AG09319 (cell line): Measurements from ENCODE around the gene ECSIT.

ENCODE experiments used
- DNase-seq: peaks from one replicate; pipeline ENCODE4 v3.0.0-alpha.2; 2010; ENCODE audit warnings: low read depth; ENCODE audit errors: extremely low read depth
- TF ChIP-seq, protein P1 (sequence below): IDR thresholded peaks from 2 replicates; pipeline ENCODE4 v1.5.1; 2011; ENCODE audit warnings: low read depth, mild to moderate bottlenecking, inconsistent platforms, low read length, moderate library complexity

ECSIT gene

GRCh38 chr19:11505504-11506100 lies 23.3 kb downstream of the ECSIT start, which contains the start of gene ZNF653:
Gene ZNF653, minus strand, starts transcription at chr19:11505839. Its CDS starts 53 bp downstream, at chr19:11505786.
- DNase-seq, result peak; percentile 85
- TF ChIP-seq, protein P1, sequence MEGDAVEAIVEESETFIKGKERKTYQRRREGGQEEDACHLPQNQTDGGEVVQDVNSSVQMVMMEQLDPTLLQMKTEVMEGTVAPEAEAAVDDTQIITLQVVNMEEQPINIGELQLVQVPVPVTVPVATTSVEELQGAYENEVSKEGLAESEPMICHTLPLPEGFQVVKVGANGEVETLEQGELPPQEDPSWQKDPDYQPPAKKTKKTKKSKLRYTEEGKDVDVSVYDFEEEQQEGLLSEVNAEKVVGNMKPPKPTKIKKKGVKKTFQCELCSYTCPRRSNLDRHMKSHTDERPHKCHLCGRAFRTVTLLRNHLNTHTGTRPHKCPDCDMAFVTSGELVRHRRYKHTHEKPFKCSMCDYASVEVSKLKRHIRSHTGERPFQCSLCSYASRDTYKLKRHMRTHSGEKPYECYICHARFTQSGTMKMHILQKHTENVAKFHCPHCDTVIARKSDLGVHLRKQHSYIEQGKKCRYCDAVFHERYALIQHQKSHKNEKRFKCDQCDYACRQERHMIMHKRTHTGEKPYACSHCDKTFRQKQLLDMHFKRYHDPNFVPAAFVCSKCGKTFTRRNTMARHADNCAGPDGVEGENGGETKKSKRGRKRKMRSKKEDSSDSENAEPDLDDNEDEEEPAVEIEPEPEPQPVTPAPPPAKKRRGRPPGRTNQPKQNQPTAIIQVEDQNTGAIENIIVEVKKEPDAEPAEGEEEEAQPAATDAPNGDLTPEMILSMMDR, result no peak

- DNase-seq, result peak; percentile 86
- TF ChIP-seq, protein P1, result no peak
These were observed 23.9 kb downstream of the ECSIT start for GRCh38 chr19:11505032-11505503.

- TF ChIP-seq, protein P1, result no peak
- DNase-seq, result no peak
These were observed 24.4 kb downstream of the ECSIT start for GRCh38 chr19:11504502-11505031.

DNA sequence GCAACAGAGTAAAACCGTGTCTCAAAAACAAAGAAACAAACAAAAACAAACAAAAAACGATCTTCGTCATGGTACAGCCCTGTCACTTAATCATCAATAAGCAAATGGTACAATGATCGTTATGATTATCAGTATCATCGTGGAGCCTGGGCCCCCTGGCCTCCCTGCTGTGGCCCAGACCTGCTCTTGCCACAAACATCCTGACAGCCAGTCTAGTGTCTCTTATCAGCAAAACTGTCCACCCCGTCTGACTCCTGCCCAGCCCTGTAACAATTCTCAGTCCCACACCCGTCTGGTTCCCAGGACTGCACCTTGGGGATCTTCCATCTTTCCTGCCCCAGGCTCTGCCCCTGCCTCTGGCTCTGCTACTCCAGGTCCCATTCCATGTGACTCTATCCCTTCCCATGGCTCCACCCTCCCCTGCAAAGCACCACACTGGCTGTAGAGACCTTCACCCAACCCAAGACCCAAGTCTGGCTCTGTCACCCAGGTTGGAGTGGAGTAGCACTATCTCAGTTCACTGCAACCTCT lies 29.0 kb downstream of the ECSIT start:
- no peak for DNase-seq
- TF ChIP-seq, protein P1, result no peak

DNA sequence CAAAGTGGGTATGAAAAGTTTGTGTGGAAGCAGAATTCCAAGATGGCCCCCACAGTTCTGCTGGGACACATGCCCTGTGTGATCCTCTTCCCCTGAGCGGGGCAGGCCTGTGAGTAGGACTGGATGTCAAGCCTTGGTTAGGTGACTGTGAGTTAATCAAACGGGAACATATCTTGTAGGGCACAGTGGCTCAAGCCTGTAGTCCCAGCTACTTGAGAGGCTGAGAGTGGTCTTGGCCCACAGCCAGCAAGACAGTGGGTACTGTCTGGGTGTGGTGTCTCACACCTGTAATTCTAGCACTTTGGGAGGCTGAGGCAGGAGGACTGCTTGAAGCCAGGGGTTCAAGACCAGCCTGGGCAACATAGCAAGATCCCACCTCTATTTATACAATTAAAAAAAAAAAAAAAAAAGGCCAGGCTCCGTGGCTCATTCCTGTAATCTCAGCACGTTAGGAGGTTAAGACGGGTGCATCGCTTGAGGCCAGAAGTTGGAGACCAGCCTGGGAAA lies 29.7 kb downstream of the ECSIT start:
- TF ChIP-seq, protein P1, result no peak
- DNase-seq, result no peak

GRCh38 chr19:11496391-11497163 lies 32.4 kb downstream of the ECSIT start:
- TF ChIP-seq, protein P1, result peak; percentile 67
- DNase-seq, result peak; percentile 29
